Measurements from ENCODE around the gene TMEM238.
A peak's percentile ranks its signal among the peaks of the same experiment; 100 is the strongest.

TMEM238 gene

DNA sequence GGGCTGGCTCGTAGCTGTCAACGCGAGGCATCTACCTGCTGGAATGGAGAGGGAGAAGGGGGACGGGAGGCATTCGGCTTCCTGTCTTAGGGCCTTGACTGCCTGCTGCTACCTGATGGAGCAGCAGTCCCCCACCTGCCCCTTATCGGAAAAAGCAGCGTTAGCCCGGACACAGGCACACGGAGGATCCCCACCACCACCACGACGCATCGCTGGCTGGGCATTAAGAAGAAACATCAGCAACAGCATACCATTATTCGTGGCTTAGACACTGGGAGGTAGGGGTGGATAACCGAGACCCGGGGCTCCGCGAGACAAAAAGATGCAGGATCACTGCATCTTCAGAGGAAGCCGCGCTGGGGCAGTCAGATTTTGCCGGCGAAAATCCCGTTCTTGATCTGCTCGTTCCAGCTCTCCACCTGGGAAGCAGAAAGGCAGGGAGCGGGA lies 30.7 kb downstream of the TMEM238 start:
- Mint-ChIP-seq H3K4me3 (peak overlapping the region; percentile 81), H3K27ac (peak overlapping the region; percentile 59 to 63), H3K4me1 (ENCODE audit: low read depth in 2 of 2) (peaks cover 25 to 29% of the 10 kb centered on the region in 2 donors), H3K27me3 (peaks cover 35 to 61% of the 10 kb centered on the region in 2 donors), H3K36me3 (ENCODE audit: insufficient read depth) (peaks cover 17% of the 10 kb centered on the region), H3K9me3 (no peaks in the 10 kb centered on the region)
- DNase-seq (no peak), ATAC-seq (replicated peaks) (peak; percentile 3)

DNA sequence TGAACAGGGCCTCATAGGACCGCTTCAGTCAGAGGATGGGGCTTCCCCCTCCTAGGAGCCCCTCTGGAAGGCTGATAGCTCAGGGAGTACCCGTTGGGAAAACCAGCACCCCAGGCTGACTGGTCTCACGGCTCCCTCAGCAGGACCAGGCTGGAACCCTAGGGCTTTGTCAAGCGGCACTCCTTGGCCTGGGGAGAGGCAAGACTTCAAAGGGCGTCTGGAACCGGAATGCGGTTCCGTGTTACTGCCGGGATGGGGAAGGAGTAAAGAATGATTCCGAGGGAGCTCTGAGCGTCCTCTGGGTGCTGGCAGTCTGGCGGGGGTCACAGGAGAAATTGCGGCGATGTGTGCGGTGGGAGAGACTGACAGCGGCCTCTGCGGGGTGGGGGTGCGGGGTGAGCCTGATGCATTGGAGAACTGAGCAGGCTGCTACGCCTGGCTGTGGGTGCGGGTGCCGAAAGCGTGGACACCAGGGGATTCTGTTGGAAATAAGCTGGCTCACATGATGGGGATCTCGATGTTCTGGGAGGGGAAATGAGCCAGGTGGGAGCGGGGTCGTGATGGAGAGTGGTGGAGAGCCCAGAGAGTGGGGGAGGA lies 31.4 kb downstream of the TMEM238 start:
- H3K27ac Mint-ChIP-seq, result peak overlapping the region; percentile 59 to 63

DNA sequence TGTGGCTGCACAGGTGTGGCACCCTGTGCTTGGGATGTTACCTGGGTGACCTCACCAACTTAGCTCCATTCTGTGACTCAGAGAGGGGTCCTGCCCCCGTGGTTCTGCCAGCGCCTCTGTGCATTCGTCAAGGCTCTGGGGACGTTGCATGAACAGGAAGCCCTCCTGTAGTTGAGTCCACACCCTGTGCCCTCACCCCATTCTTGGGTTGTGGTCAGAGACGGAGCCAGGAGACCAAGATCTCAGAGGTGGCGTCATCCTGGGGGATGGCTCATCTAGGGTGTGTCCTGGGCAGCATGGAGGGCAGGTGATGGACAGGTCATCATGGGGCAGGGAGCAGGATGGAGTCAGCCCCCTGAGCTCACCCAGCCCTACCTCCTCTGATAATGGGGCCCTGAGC lies 32.1 kb downstream of the TMEM238 start:
- Mint-ChIP-seq H3K36me3 (ENCODE audit: insufficient read depth) (peaks cover 22% of the 10 kb centered on the region), H3K27ac (no peak overlapping the region), H3K4me3 (peak overlapping the region in 1 of 2 donors; percentile 81), H3K4me1 (ENCODE audit: low read depth in 2 of 2) (peaks cover 25 to 29% of the 10 kb centered on the region in 2 donors), H3K9me3 (no peaks in the 10 kb centered on the region), H3K27me3 (peaks cover 29 to 49% of the 10 kb centered on the region in 2 donors)
- ATAC-seq (replicated peaks), result peak; percentile 21
- no peak for DNase-seq

More for the DNA sequence above, 31.4 kb downstream of the TMEM238 start:
- H3K36me3 Mint-ChIP-seq (ENCODE audit: insufficient read depth), result peaks cover 22% of the 10 kb centered on the region
- no peaks in the 10 kb centered on the region for H3K9me3 Mint-ChIP-seq
- H3K4me3 Mint-ChIP-seq, result peak overlapping the region; percentile 81
- peaks cover 35 to 55% of the 10 kb centered on the region in 2 donors for H3K27me3 Mint-ChIP-seq
- DNase-seq (no peak), ATAC-seq (replicated peaks) (no peak)
- H3K4me1 Mint-ChIP-seq (ENCODE audit: low read depth in 2 of 2), result peaks cover 25 to 29% of the 10 kb centered on the region in 2 donors

DNA sequence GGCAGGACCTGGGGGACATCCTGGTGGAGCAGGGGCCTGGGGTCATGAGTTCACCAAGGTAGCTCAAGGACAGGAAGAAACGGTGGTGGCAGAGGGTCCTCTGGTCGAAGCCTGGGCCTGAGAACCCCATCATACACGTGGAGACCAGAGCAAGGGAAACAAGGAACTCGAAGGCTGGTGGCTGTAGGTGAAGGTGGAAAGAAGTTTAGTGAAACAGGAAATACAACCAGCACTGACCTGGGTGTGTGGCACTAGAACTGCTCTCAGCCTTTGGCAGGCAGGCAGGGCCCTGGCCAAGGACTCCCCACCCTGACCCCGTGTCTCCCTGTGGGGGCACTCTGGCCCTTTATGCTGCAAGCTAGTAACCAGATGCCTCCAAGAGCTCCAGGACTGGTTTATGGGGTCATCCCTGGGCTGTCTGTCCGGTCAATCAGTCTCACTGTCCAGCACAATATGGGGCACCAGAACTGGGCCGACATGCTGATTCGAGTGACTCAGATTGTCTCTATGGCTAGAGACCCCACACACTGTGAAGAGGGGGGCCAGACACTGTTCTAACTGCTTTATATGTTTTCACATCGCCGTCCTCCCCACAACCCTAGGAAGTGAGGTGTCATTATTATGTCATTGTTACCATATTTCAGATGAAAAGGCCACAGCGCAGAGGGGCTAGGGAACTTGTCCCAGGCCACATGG lies 33.3 kb downstream of the TMEM238 start:
- ATAC-seq (replicated peaks), result no peak
- peaks cover 26 to 37% of the 10 kb centered on the region in 2 donors for H3K27me3 Mint-ChIP-seq
- no peak overlapping the region for H3K27ac Mint-ChIP-seq
- no peak for DNase-seq
- H3K4me3 Mint-ChIP-seq, result no peak overlapping the region
- H3K9me3 Mint-ChIP-seq, result no peaks in the 10 kb centered on the region
- H3K36me3 Mint-ChIP-seq (ENCODE audit: insufficient read depth), result peaks cover 22% of the 10 kb centered on the region
- peaks cover 25 to 29% of the 10 kb centered on the region in 2 donors for H3K4me1 Mint-ChIP-seq (ENCODE audit: low read depth in 2 of 2)

DNA sequence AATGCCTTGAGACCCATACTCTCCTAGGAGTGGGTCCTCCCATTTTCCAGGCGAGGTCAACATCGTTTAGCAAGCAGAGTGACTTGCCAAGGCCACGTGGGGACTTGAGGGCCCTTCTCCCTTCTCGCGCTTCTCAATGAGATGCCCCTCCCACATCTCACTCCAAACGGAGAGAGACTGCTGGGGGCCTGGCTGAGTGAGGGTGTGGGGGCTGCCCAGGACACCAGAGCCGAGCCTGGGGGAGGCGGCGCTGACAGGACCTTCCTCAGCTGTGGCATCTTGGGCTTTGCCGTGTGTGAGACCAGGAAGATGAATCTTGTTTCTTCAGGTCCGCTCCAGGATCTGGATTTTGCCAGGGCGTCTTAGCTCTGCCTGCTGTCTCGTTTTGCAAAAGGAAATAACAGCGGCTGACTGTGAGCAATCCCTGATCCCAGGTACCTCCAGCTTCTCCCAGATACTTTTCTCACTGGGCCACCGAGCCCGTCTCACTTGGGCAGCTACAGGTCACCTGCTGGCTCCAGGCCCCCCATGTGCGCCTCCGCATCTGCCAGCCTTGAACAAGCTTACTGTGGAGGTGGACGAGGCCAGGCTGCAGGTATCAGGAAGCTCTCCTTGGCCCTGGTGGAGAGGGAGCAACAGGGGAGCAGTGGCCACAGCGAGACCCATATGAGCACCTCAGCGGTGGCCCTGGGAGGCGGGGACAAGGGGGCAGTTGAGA lies 35.6 kb downstream of the TMEM238 start:
- H3K36me3 Mint-ChIP-seq (ENCODE audit: insufficient read depth), result peaks cover 27% of the 10 kb centered on the region
- peaks cover 21 to 23% of the 10 kb centered on the region in 2 donors for H3K4me1 Mint-ChIP-seq (ENCODE audit: low read depth in 2 of 2)
- H3K27ac Mint-ChIP-seq, result peak overlapping the region in 1 of 2 donors; percentile 70
- DNase-seq, result no peak
- no peaks in the 10 kb centered on the region for H3K9me3 Mint-ChIP-seq
- no peak for ATAC-seq (replicated peaks)
- no peak overlapping the region for H3K4me3 Mint-ChIP-seq
- peaks cover 26 to 28% of the 10 kb centered on the region in 2 donors for H3K27me3 Mint-ChIP-seq

DNA sequence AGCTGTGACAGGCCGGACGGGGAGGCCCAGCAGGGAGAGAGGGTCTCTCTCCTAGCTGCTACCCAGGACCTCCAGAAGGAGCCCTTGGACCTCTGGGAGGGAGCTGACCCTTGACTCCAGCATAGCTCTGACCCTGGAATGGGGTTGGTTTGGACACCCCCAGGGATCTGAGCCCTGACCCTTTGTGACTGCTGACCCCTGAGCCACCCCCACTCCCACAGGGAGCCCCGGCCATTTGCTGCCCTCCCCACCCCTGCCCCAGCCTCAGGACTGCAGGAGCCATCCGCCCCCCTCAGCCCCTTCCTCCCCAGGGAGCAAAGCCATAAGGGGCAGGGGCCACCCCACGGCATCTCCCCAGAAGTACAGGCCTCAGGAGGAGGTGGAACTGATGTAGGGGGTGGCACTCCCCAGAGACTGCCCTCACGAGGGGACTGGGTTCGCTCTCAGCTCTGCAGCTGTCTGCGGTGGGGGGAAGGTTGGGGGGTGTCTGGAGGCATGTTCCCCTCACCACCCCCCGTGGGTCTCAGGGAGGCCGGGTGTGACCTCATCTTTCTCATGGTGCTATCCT lies 36.6 kb downstream of the TMEM238 start:
- H3K9me3 Mint-ChIP-seq, result no peaks in the 10 kb centered on the region

DNA sequence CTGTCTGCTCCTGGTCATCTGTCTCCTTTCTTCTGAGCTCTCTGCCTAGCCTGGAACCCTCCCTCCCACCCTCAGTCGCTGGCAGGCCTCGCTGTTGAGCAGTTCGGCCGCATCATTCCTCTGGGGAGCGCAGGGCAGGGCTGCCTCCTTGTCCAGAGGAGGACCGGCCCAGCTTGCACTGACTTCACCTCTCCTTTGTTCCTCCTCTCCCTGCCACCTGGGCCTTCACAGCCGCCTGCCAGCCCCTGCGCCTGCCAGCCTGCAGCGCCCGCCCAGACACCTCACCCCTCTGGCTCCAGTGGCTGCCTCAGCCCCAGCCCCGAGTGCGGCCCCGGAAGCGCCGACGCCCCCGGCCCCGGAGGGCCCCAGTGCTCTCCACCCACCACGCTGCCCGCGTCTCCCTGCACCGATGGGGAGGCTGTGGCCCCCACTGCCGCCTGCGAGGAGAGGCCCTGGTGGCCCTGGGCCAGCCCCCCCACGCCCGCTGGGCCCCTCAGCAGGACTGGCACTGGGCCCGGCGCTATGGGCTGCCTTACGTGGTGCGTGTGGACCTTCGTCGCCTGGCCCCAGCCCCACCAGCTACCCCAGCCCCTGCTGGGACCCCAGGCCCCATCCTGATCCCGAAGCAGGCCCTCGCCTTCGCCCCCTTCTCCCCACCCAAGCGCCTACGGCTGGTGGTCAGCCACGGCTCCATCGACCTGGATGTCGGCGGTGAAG lies 37.2 kb downstream of the TMEM238 start:
- DNase-seq (no peak), ATAC-seq (replicated peaks) (no peak)
- H3K4me3 Mint-ChIP-seq, result no peak overlapping the region
- H3K4me1 Mint-ChIP-seq (ENCODE audit: low read depth in 2 of 2), result peaks cover 9% of the 10 kb centered on the region in 2 donors
- H3K27me3 Mint-ChIP-seq, result peaks cover 10 to 12% of the 10 kb centered on the region in 2 donors
- peak overlapping the region in 1 of 2 donors; percentile 70 for H3K27ac Mint-ChIP-seq
- peaks cover 26% of the 10 kb centered on the region for H3K36me3 Mint-ChIP-seq (ENCODE audit: insufficient read depth)
- H3K9me3 Mint-ChIP-seq, result no peaks in the 10 kb centered on the region

More for the DNA sequence above, 36.6 kb downstream of the TMEM238 start:
- Mint-ChIP-seq H3K27me3 (peaks cover 16 to 19% of the 10 kb centered on the region in 2 donors), H3K4me1 (ENCODE audit: low read depth in 2 of 2) (peaks cover 14 to 16% of the 10 kb centered on the region in 2 donors), H3K27ac (peak overlapping the region in 1 of 2 donors; percentile 70), H3K4me3 (peak overlapping the region in 1 of 2 donors; percentile 15), H3K36me3 (ENCODE audit: insufficient read depth) (peaks cover 25% of the 10 kb centered on the region)
- no peak for DNase-seq
- no peak for ATAC-seq (replicated peaks)

DNA sequence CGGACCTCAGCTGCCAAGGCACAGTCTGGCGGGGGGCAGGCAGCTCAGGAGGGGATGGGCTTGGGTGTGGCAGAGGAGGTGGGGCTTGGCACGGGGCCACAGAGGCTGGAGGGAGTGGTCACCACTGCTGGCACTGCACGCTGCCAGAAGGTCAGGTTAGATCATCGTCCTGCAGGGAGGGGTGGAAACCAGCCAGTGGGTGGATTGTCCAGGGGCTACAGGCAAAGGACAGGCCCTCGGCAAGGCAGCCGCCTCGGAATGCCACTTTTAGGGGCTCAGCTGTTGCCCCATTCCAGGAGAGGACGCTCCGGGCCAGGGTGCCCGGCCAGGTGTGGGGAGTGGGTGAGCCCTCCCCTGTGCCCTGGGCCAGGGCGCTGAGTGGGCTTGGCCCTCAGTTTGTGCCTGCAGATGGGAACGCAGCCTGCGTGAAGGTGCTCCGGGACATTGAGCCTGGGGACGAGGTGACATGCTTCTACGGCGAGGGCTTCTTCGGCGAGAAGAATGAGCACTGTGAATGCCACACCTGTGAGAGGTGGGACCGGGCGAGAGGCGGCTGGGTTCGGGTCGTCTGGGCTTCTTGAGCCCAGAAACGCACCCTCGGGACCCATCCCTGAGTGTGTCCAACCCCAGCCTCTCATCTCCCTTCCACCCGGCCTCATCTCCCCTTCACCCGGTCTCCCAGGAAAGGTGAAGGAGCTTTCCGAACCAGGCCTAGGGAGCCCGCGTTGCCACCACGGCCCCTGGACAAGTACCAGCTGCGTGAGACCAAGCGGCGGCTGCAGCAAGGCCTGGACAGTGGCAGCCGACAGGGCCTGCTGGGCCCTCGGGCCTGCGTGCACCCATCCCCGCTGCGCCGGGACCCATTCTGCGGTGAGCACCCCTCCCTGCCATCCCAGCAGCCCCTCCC lies 38.0 kb downstream of the TMEM238 start:
- H3K27ac Mint-ChIP-seq, result no peak overlapping the region
- peaks cover under 1 to 2% of the 10 kb centered on the region in 2 donors for H3K4me1 Mint-ChIP-seq (ENCODE audit: low read depth in 2 of 2)
- peaks cover 21% of the 10 kb centered on the region for H3K36me3 Mint-ChIP-seq (ENCODE audit: insufficient read depth)
- peaks cover 2 to 4% of the 10 kb centered on the region in 2 donors for H3K27me3 Mint-ChIP-seq
- ATAC-seq (replicated peaks) (no peak), DNase-seq (no peak)
- H3K9me3 Mint-ChIP-seq, result no peaks in the 10 kb centered on the region
- no peak overlapping the region for H3K4me3 Mint-ChIP-seq

DNA sequence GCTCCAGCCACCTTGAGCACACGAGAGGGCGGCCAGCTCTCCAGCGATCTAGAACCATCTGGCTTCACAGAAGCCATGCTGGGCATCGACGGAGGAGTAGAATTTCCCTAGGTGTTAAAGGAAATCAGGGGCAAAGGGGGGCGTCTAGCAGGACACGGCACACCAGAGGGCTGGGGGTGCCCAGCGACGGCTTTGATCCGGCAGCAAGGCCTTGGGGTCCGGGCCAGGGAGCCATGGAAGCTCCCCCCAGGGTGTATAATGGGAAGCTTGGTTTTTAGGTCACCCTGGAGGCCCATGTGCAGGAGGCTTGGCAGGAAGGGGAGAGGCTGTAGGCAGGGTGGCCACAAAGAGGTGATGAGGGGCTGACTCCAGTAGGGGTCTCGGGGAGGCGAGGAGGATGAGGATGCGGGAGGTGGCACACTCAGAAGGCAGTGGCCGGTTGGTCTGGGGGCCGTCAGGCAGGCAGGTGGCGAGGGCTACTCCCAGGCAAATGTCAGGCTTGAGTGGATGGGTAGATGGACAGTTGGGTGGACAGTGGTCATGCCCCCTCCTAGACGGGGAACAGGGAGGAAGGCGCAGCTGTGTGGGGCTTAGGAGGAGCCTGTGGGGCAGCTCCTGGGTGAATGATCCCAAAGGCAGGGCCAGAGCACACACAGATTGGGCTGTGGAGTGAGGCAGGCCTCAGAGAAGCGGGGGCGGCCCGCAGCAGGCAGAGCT lies 38.8 kb downstream of the TMEM238 start:
- Mint-ChIP-seq H3K27me3 (no peaks in the 10 kb centered on the region), H3K27ac (peak overlapping the region in 1 of 2 donors; percentile 62), H3K9me3 (no peaks in the 10 kb centered on the region), H3K4me3 (no peak overlapping the region), H3K4me1 (ENCODE audit: low read depth in 2 of 2) (peaks cover 8 to 9% of the 10 kb centered on the region in 2 donors), H3K36me3 (ENCODE audit: insufficient read depth) (peaks cover 29% of the 10 kb centered on the region)
- ATAC-seq (replicated peaks) (no peak), DNase-seq (no peak)

DNA sequence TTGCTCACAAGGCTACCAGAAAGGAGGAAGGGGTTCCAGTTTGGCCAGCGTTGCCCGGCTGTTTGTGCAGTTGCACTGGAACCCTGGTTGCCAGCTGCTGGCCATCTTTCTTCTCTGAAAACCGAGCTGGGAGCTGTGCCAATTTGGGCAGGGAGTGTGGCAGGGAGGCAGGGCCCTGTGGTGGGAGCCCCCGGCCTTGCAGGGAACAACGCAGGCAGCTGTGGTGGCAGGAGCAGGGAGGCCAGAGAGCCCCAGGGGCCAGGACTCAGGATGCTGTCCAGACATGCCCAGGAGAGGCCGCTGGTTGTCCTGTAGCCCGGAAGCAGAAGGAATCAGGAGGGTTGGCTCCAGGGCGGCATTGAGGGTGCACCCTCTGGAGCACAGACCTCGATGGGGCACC lies 39.6 kb downstream of the TMEM238 start:
- no peaks in the 10 kb centered on the region for H3K9me3 Mint-ChIP-seq
- ATAC-seq (replicated peaks) (no peak), DNase-seq (no peak)
- H3K27ac Mint-ChIP-seq, result peak overlapping the region in 1 of 2 donors; percentile 62
- H3K27me3 Mint-ChIP-seq, result no peaks in the 10 kb centered on the region
- no peak overlapping the region for H3K4me3 Mint-ChIP-seq
- peaks cover 37% of the 10 kb centered on the region for H3K36me3 Mint-ChIP-seq (ENCODE audit: insufficient read depth)
- H3K4me1 Mint-ChIP-seq (ENCODE audit: low read depth in 2 of 2), result peaks cover 11 to 15% of the 10 kb centered on the region in 2 donors

DNA sequence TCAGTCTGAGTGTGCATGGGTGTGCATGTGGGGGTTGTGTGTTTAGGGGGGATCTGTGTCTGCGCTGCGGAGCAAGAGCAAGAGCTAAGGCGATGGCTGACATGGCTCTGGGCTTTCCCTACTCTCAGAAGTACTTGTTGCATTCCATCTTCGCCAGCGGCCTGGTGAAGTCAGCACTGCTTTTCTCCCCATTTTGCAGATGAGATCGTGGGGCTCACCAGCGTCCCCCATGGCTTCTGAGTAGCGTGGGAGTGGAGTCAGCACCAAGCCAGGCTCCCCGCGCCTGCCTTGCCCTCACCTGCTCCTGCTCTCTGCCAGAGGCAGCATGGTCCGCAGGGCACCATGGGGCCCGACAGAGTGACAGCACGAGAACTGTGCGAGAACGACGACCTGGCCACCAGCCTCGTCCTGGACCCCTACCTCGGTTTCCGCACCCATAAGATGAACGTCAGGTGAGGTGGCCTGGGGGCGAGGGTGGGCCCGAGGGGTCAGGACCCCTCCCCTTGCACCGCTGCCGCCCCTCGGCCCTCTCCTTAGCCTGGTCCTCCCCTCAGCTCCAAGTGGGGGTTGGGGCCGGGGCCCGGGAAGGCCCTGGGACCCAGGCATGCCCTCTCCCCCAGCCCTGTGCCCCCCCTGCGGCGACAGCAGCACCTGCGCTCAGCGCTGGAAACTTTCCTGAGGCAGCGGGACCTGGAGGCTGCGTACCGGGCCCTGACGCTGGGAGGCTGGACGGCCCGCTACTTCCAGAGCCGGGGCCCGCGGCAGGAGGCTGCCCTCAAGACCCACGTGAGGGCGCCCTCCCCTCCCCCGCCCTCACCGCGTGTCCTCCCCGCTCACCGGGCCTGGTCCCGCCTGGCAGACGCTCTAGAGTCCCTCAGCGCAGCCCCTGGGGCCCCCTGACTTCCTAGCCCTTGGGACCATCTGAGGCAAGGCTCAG lies 42.2 kb downstream of the TMEM238 start:
- ATAC-seq (replicated peaks), result no peak
- Mint-ChIP-seq H3K36me3 (ENCODE audit: insufficient read depth) (peaks cover 58% of the 10 kb centered on the region), H3K9me3 (no peaks in the 10 kb centered on the region), H3K4me1 (ENCODE audit: low read depth in 2 of 2) (peaks cover 16 to 25% of the 10 kb centered on the region in 2 donors), H3K4me3 (peak overlapping the region; percentile 75 to 94), H3K27me3 (peaks cover 6 to 14% of the 10 kb centered on the region in 2 donors), H3K27ac (peak overlapping the region; percentile 99 to 100)
- no peak for DNase-seq

Measured in effector memory CD8-positive, alpha-beta T cell (primary cell).